HK-2 (cell line): ENCODE measurements around the gene ADAM8.

Source experiments
- DNase-seq: peaks from one replicate; pipeline ENCODE4 v3.0.0-alpha.2; 2018; ENCODE audit not compliant: unreplicated experiment

The ADAM8 gene

GRCh38 chr10:133308421-133309099, 31.9 kb upstream of the ADAM8 start, which contains the start of the genes TUBGCP2 and ZNF511:
TUBGCP2 (minus strand) TSS chr10:133308872; CDS start chr10:133302941, 5,931 bp downstream.
ZNF511 (plus strand) TSS chr10:133308914; CDS start chr10:133308944, 30 bp downstream.
- DNase-seq, result peak; percentile 90

GRCh38 chr10:133307776-133308420, 31.2 kb upstream of the ADAM8 start:
- peak; percentile 72 for DNase-seq

- DNase-seq, result no peak
Observed at GRCh38 chr10:133306941-133307379, 30.3 kb upstream of the ADAM8 start.

GRCh38 chr10:133306097-133306476, 29.4 kb upstream of the ADAM8 start:
- DNase-seq, result no peak

- DNase-seq, result no peak
Observed at GRCh38 chr10:133303206-133303605, 26.5 kb upstream of the ADAM8 start.

DNA sequence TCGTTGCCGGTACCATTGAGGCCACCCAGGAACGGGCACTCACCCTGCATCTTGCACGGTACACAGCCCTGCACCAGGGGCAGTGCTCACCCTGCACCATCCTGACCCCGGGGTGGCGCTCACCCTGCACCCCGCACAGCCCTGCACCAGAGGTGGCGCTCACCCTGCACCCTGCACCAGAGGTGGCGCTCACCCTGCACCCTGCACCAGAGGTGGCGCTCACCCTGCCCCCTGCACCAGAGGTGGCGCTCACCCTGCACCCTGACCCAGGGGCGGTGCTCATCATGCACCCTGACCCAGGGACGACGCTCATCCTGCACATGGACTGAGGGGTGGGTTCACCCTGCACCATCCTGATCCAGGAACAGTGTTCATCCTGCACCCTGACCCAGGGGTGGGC, 25.6 kb upstream of the ADAM8 start:
- DNase-seq, result no peak

DNA sequence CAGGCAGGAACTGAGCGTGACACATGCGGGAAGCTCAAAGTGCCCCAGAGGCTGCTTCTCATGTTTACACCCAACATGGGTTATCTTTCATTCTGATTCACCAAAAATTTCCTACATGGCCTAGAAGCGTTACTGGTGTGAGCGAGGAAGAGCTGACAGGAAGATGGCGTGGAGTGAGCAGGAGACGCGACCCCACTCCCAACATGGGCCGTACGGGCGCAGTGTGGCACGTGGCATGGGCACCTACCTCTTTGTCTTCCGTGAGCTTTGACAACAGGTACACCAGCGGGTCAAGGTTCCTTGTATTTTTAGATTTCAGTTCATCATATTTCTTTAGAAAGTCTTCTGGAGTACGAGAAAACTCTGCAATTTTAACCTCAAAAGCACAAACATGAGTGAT, 23.1 kb upstream of the ADAM8 start:
- DNase-seq, result no peak

- no peak for DNase-seq
Observed at GRCh38 chr10:133299224-133299623, 22.6 kb upstream of the ADAM8 start.

DNA sequence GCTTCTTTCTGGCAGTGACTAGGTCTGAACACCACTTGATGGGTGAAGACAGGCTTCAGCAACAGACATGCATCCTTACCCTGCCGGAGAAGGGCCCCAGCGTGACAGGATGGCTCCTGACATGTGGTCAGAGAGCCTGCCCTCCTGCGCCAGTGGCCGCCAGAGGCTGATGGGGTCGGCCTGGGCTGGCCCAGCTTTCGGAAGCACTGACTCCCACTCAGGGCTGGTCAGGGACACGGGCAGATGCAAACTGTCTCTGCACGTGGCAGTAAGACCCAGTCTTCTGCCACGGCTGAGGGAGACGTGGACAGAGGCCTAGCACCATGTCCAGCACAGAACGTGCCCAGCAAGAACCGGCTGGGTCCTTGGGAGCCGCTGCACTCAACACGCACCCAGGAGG, 21.8 kb upstream of the ADAM8 start:
- no peak for DNase-seq

- no peak for DNase-seq
Observed at GRCh38 chr10:133297504-133297903, 20.8 kb upstream of the ADAM8 start.

GRCh38 chr10:133295426-133296320, 19.0 kb upstream of the ADAM8 start:
- no peak for DNase-seq

DNA sequence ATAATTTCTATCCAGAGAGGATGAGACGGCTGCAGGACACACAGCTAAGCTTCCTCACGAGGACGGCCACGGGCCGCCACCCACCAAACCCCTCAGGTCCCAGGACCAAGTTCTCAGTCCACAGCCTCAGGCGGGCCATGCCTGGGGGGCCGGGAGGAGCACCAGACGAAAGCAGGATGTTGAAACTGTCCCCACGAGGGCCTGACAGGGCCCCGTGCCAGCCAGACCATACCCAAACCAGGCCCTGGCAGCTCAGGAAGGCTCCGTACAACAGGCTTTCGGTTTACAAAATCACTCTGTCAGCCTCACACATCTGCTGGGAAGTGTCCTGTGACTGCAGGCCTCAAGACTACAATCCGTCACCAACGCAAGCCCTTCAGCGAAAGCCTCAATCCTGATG, 17.5 kb upstream of the ADAM8 start:
- DNase-seq, result no peak

- DNase-seq, result no peak
Observed at GRCh38 chr10:133293810-133294119, 17.1 kb upstream of the ADAM8 start.

- no peak for DNase-seq
Observed at GRCh38 chr10:133292919-133293809, 16.5 kb upstream of the ADAM8 start.

- DNase-seq, result no peak
Observed at GRCh38 chr10:133289761-133290160, 13.1 kb upstream of the ADAM8 start.

DNA sequence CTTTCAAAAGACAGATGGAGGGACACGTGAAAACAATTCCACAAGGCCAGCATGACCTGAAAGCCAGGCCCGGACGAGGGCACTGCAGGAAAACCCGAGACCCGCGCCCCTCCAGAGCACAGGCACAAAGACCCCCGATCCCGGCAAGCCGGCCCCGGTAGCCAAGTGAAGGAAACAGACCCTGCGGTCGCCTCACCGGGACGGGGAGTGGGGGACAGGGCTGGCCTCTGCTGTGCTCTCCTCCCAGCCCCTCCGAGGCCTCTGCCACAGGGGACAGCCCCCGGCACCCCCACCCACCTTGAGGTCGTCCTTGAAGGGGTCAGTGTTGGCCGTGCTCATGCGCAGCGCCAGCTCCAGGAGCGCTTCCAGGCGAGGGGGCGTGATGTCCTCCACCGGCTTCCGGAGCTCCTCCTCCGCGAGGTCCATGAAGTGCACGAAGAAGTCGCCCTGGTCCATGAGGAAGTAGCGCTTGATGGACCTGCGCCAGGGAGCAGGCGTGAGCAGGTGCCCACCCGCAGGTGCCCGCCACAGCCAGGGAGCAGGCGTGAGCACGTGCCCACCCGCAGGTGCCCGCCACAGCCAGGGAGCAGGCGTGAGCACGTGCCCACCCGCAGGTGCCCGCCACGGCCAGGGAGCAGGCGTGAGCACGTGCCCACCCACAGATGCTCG, 11.3 kb upstream of the ADAM8 start:
- DNase-seq, result no peak

- DNase-seq, result no peak
Observed at GRCh38 chr10:133286366-133286765, 9.7 kb upstream of the ADAM8 start.

- no peak for DNase-seq
Observed at GRCh38 chr10:133285217-133285616, 8.5 kb upstream of the ADAM8 start.

- no peak for DNase-seq
Observed at GRCh38 chr10:133283931-133284330, 7.3 kb upstream of the ADAM8 start.

- no peak for DNase-seq
Observed at GRCh38 chr10:133282846-133283390, 6.2 kb upstream of the ADAM8 start.
